A673 (cell line): Measurements from ENCODE around the gene SMTNL1.

ENCODE experiments used
- CTCF ChIP-seq: fragments of 300-800, 200-600 bp; sonication (generic); conservative IDR thresholded peaks from 2 replicates; pipeline ENCODE4 v1.5.1; 2017; ENCODE audit warnings: low read depth, mild to moderate bottlenecking, antibody characterized with exemption, low read length, moderate library complexity, mixed read lengths
- EZH2 ChIP-seq: fragments of 200-600 bp; sonication (generic); IDR thresholded peaks from 2 replicates; pipeline ENCODE4 v1.6.1; 2017; ENCODE audit warnings: borderline replicate concordance, low read depth, mild to moderate bottlenecking, mixed read lengths, antibody characterized with exemption, low read length; ENCODE audit not compliant: poor library complexity, severe bottlenecking

DNA sequence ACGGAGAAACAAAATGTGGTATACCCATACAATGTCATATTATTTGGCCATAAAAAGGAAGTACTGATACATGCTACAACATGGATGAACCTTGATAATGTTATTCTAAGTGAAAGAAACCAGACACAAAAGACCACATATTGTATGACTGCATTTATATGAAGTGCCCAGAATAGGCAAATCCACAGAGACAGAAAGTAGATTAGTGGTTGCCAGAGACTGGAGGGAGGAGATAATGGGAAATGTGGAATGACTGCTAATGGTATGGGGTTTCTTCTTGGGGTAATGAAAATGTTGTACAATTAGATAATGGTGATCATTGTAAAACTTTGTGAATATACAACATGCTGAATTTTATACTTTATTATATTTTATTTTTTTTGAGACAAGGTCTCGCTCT, 16.3 kb upstream of the SMTNL1 start:
- TF ChIP-seq EZH2 (no peak), CTCF (no peak)
